Astrocyte of the spinal cord (primary cell): Measurements from ENCODE around the gene ALDH16A1.
A peak's percentile ranks its signal among the peaks of the same experiment; 100 is the strongest.

ENCODE experiments used
- DNase-seq: peaks from one replicate; pipeline ENCODE4 v3.0.0; 2011; ENCODE audit warnings: low read depth, low spot score
- H3K4me3 ChIP-seq: 2 replicates; pipeline ENCODE4 v1.5.1; 2011; ENCODE audit warnings: low read depth, mild to moderate bottlenecking, low read length, moderate library complexity
- CTCF ChIP-seq: IDR thresholded peaks from 2 replicates; pipeline ENCODE4 v1.5.1; 2012; ENCODE audit warnings: low read depth, mild to moderate bottlenecking, low read length, inconsistent platforms
- in situ Hi-C: cut with HindIII; loops from 2 replicates; pipeline ENCODE4 v1.10.0; 2017; ENCODE audit warnings: low sequenced_read_pairs

The ALDH16A1 gene

GRCh38 chr19:49463960-49464740, 11.1 kb downstream of the ALDH16A1 start:
- H3K4me3 ChIP-seq = no peak overlapping the region
- TF ChIP-seq CTCF = no peak
- in situ Hi-C loops = no loop called here
- no peak for DNase-seq

- no peak overlapping the region for H3K4me3 ChIP-seq
- no peak for DNase-seq
- in situ Hi-C loops = no loop called here
- TF ChIP-seq CTCF = no peak
Observed at GRCh38 chr19:49465371-49465770, 12.3 kb downstream of the ALDH16A1 start.

- H3K4me3 ChIP-seq = no peak overlapping the region
- TF ChIP-seq CTCF = no peak
- in situ Hi-C loops = no loop called here
- DNase-seq = no peak
Observed at GRCh38 chr19:49468199-49468598, 15.2 kb downstream of the ALDH16A1 start.

- DNase-seq = peak; percentile 46
- H3K4me3 ChIP-seq = no peak overlapping the region
- in situ Hi-C loops = no loop called here
- no peak for TF ChIP-seq CTCF
Observed at GRCh38 chr19:49468746-49469447, 15.9 kb downstream of the ALDH16A1 start.

GRCh38 chr19:49469828-49470614, 17.0 kb downstream of the ALDH16A1 start:
- TF ChIP-seq CTCF = peak; percentile 17
- no peak overlapping the region for H3K4me3 ChIP-seq
- in situ Hi-C loops = no loop called here
- DNase-seq = no peak

GRCh38 chr19:49470615-49470978, 17.6 kb downstream of the ALDH16A1 start:
- DNase-seq = no peak
- in situ Hi-C loops = no loop called here
- no peak for TF ChIP-seq CTCF
- no peak overlapping the region for H3K4me3 ChIP-seq
